ENCODE results near the gene NAALADL2.

GRCh38 chr3:175751089-175751488 lies 892.0 kb downstream of the NAALADL2 start:
- TF ChIP-seq, protein P1, sequence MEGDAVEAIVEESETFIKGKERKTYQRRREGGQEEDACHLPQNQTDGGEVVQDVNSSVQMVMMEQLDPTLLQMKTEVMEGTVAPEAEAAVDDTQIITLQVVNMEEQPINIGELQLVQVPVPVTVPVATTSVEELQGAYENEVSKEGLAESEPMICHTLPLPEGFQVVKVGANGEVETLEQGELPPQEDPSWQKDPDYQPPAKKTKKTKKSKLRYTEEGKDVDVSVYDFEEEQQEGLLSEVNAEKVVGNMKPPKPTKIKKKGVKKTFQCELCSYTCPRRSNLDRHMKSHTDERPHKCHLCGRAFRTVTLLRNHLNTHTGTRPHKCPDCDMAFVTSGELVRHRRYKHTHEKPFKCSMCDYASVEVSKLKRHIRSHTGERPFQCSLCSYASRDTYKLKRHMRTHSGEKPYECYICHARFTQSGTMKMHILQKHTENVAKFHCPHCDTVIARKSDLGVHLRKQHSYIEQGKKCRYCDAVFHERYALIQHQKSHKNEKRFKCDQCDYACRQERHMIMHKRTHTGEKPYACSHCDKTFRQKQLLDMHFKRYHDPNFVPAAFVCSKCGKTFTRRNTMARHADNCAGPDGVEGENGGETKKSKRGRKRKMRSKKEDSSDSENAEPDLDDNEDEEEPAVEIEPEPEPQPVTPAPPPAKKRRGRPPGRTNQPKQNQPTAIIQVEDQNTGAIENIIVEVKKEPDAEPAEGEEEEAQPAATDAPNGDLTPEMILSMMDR (IDR thresholded peaks at IDR 0.05): no peak
- no peak for TF ChIP-seq POLR2A (IDR thresholded peaks at IDR 0.05)
